ENCODE measurements around the gene POP4.

POP4 gene

DNA sequence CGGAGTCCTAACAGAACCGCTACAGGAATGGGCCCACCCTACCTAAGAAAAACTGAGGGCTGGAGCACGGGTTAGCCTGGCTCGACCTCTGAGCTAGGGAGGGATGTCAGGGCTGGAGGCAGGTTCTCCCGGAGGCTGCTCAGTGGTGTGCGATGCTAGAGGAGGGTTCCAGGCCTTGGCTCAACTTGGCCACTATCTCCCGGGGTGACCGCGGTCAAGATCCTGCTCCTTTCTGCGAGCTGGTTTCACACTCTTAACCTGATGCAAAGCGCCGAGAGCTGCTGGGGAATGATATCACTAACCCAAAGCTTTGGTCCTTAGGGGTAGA, 301 bp downstream of the POP4 start:
- H3K18ac ChIP-seq (ENCODE audit: low read depth in 1 of 2, low read length in 2 of 2), result peak overlapping the region in 1 of 2 experiments; percentile 13
- H2BK12ac ChIP-seq (ENCODE audit: low read length in 2 of 2), result no peak overlapping the region
- no peak overlapping the region for H2AK5ac ChIP-seq (ENCODE audit: low read length, severe bottlenecking)
- no peak overlapping the region for H3K14ac ChIP-seq (ENCODE audit: low read length in 2 of 2)
- H4K91ac ChIP-seq (ENCODE audit: low read length), result peak overlapping the region; percentile 19
- H4K8ac ChIP-seq (ENCODE audit: low read length), result peak overlapping the region; percentile 96
- H2AFZ ChIP-seq (ENCODE audit: low read depth, low read length), result peak overlapping the region; percentile 73
- no peak for DNase-seq
- no peak overlapping the region for H2BK15ac ChIP-seq (ENCODE audit: low read depth, poor library complexity, severe bottlenecking)
- H3K36me3 ChIP-seq (ENCODE audit: control insufficient read depth in 1 of 2, insufficient read depth in 2 of 2, low read depth in 1 of 2, low read length in 2 of 2), result peaks cover 23 to 25% of the 10 kb centered on the region in 2 experiments
- no peaks in the 10 kb centered on the region for H3K9me3 ChIP-seq (ENCODE audit: control insufficient read depth, low read length)
- H3K4me3 ChIP-seq (ENCODE audit: insufficient read depth in 1 of 2, low read depth in 1 of 2, low read length in 2 of 2), result peak overlapping the region; percentile 64 to 93
- no peak overlapping the region for H3K23ac ChIP-seq (ENCODE audit: low read length in 2 of 2)
- H3K4ac ChIP-seq (ENCODE audit: low read depth in 1 of 2, low read length in 2 of 2), result no peak overlapping the region
- 9% methylated on average over 12 of the region's 12 CpGs for WGBS
- no peak overlapping the region for H2BK120ac ChIP-seq (ENCODE audit: low read depth, low read length)
- peak overlapping the region; percentile 73 for H3K4me2 ChIP-seq (ENCODE audit: low read length, poor library complexity, severe bottlenecking)
- H3K79me1 ChIP-seq (replicated peaks; ENCODE audit: low read length, poor library complexity, severe bottlenecking), result peaks cover 18% of the 10 kb centered on the region
- no peak overlapping the region for H2BK5ac ChIP-seq (ENCODE audit: low read depth, low read length, poor library complexity, severe bottlenecking)
- H3K27ac ChIP-seq (ENCODE audit: low read length, poor library complexity, severe bottlenecking), result no peak overlapping the region
- H3K4me1 ChIP-seq (ENCODE audit: control insufficient read depth, insufficient read depth, low read depth, low read length), result peaks cover 9% of the 10 kb centered on the region
- H3K9ac ChIP-seq (ENCODE audit: low read length), result peak overlapping the region; percentile 97
- no peaks in the 10 kb centered on the region for H3K27me3 ChIP-seq (ENCODE audit: control insufficient read depth in 1 of 2, insufficient read depth in 1 of 2, low read length in 2 of 2)

DNA sequence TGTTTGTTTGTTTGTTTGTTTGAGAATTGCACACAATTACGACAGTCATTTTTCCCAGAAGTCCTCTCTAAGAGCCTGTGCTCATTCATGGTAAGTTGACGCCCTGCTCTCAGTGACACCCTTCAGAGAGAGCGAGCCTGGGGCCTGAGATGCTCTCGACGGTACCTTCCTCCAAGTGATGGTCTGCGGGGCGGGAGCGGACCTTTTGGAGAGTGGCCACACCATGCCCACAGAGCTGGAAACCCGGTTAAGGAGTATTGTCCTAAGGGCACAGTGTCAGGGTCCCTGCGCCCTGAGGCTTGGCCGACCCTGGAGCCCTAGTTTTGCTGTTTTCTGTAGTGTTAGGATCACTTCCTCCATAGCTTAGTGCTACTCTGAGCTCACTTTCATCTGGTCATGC, 3.6 kb downstream of the POP4 start:
- DNase-seq, result no peak
- Histone ChIP-seq H3K23ac (ENCODE audit: low read length in 2 of 2) (no peak overlapping the region), H2AFZ (ENCODE audit: low read depth, low read length) (no peak overlapping the region), H3K18ac (ENCODE audit: low read depth in 1 of 2, low read length in 2 of 2) (no peak overlapping the region), H3K4me2 (ENCODE audit: low read length, poor library complexity, severe bottlenecking) (no peak overlapping the region), H3K4me3 (ENCODE audit: insufficient read depth in 1 of 2, low read depth in 1 of 2, low read length in 2 of 2) (no peak overlapping the region), H2BK15ac (ENCODE audit: low read depth, poor library complexity, severe bottlenecking) (no peak overlapping the region), H3K9me3 (ENCODE audit: control insufficient read depth, low read length) (no peaks in the 10 kb centered on the region), H3K14ac (ENCODE audit: low read length in 2 of 2) (no peak overlapping the region), H3K36me3 (ENCODE audit: control insufficient read depth in 1 of 2, insufficient read depth in 2 of 2, low read depth in 1 of 2, low read length in 2 of 2) (peaks cover 52 to 57% of the 10 kb centered on the region in 2 experiments), H3K79me1 (replicated peaks; ENCODE audit: low read length, poor library complexity, severe bottlenecking) (peaks cover 21% of the 10 kb centered on the region), H3K4ac (ENCODE audit: low read depth in 1 of 2, low read length in 2 of 2) (no peak overlapping the region), H2BK120ac (ENCODE audit: low read depth, low read length) (no peak overlapping the region), H2BK12ac (ENCODE audit: low read length in 2 of 2) (no peak overlapping the region), H3K9ac (ENCODE audit: low read length) (no peak overlapping the region), H2AK5ac (ENCODE audit: low read length, severe bottlenecking) (no peak overlapping the region), H3K4me1 (ENCODE audit: control insufficient read depth, insufficient read depth, low read depth, low read length) (peaks cover 9% of the 10 kb centered on the region), H3K27ac (ENCODE audit: low read length, poor library complexity, severe bottlenecking) (no peak overlapping the region), H4K8ac (ENCODE audit: low read length) (no peak overlapping the region), H3K27me3 (ENCODE audit: control insufficient read depth in 1 of 2, insufficient read depth in 1 of 2, low read length in 2 of 2) (no peaks in the 10 kb centered on the region), H2BK5ac (ENCODE audit: low read depth, low read length, poor library complexity, severe bottlenecking) (no peak overlapping the region), H4K91ac (ENCODE audit: low read length) (no peak overlapping the region)
- 94% methylated on average over 10 of the region's 11 CpGs for WGBS

DNA sequence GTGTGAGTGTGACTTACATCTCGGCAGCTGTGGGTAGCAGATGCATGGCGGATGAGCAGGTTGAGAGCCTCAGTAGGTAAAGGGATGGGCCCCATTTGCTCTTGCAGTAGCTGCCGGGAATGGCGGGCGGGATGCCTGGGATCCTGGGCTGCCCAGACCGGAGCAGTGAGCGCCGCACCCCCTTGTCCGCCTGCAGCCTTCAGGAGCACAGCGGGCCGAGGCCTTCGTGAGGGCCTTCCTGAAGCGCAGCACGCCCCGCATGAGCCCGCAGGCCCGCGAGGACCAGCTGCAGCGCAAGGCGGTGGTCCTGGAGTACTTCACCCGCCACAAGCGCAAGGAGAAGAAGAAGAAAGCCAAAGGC, 4.1 kb downstream of the POP4 start:
- Histone ChIP-seq H3K36me3 (ENCODE audit: control insufficient read depth in 1 of 2, insufficient read depth in 2 of 2, low read depth in 1 of 2, low read length in 2 of 2) (peaks cover 54 to 62% of the 10 kb centered on the region in 2 experiments), H2BK5ac (ENCODE audit: low read depth, low read length, poor library complexity, severe bottlenecking) (no peak overlapping the region), H3K79me1 (replicated peaks; ENCODE audit: low read length, poor library complexity, severe bottlenecking) (peaks cover 19% of the 10 kb centered on the region), H2BK12ac (ENCODE audit: low read length in 2 of 2) (no peak overlapping the region), H2AK5ac (ENCODE audit: low read length, severe bottlenecking) (no peak overlapping the region), H3K18ac (ENCODE audit: low read depth in 1 of 2, low read length in 2 of 2) (no peak overlapping the region), H2BK120ac (ENCODE audit: low read depth, low read length) (no peak overlapping the region), H3K9ac (ENCODE audit: low read length) (no peak overlapping the region), H3K9me3 (ENCODE audit: control insufficient read depth, low read length) (no peaks in the 10 kb centered on the region), H3K4ac (ENCODE audit: low read depth in 1 of 2, low read length in 2 of 2) (no peak overlapping the region), H3K27ac (ENCODE audit: low read length, poor library complexity, severe bottlenecking) (no peak overlapping the region), H2BK15ac (ENCODE audit: low read depth, poor library complexity, severe bottlenecking) (no peak overlapping the region), H4K8ac (ENCODE audit: low read length) (no peak overlapping the region), H3K4me1 (ENCODE audit: control insufficient read depth, insufficient read depth, low read depth, low read length) (peaks cover 7% of the 10 kb centered on the region), H3K4me3 (ENCODE audit: insufficient read depth in 1 of 2, low read depth in 1 of 2, low read length in 2 of 2) (no peak overlapping the region), H4K91ac (ENCODE audit: low read length) (no peak overlapping the region), H3K23ac (ENCODE audit: low read length in 2 of 2) (no peak overlapping the region), H2AFZ (ENCODE audit: low read depth, low read length) (no peak overlapping the region), H3K27me3 (ENCODE audit: control insufficient read depth in 1 of 2, insufficient read depth in 1 of 2, low read length in 2 of 2) (no peaks in the 10 kb centered on the region), H3K14ac (ENCODE audit: low read length in 2 of 2) (no peak overlapping the region), H3K4me2 (ENCODE audit: low read length, poor library complexity, severe bottlenecking) (no peak overlapping the region)
- WGBS, result 87% methylated on average over 22 of the region's 22 CpGs
- DNase-seq, result no peak

DNA sequence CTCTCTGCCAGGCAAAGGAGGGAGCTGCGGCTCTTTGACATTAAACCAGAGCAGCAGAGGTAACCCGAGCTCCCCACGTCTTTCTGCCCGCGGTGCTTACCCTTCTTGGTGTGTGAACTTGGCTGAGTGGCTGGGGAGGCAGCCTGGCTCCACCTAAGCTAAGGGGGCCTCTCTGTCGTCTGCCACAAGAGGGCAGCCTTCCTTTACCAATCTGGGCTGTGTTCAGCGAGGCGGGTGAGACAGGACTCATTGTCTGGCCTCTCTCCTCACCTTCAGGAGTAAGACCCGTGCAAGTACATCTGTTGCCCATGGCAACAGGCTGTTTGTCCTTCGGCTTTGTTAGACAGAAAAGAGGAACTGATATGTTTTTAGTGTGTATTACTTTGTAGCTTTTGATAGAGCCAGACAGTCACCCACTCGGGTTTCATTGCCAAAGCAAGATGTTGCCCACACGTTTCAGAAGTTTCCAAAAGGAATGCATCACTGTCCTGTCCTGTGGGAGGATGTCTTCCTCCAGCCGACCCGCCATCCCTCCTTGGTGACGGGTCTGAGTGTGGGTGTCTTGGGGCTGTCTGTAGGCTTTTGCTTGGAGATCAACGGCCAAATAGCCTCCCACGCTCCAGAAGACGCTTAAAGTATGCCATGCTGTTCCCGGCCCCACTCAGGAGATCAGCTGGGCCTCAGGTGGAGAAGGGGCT, 4.6 kb downstream of the POP4 start:
- WGBS, result 47% methylated on average over 19 of the region's 19 CpGs
- Histone ChIP-seq H2BK120ac (ENCODE audit: low read depth, low read length) (no peak overlapping the region), H2BK12ac (ENCODE audit: low read length in 2 of 2) (no peak overlapping the region), H2AK5ac (ENCODE audit: low read length, severe bottlenecking) (no peak overlapping the region), H2BK15ac (ENCODE audit: low read depth, poor library complexity, severe bottlenecking) (no peak overlapping the region), H3K4me3 (ENCODE audit: insufficient read depth in 1 of 2, low read depth in 1 of 2, low read length in 2 of 2) (no peak overlapping the region), H3K23ac (ENCODE audit: low read length in 2 of 2) (no peak overlapping the region), H3K4me1 (ENCODE audit: control insufficient read depth, insufficient read depth, low read depth, low read length) (peaks cover 5% of the 10 kb centered on the region), H3K27me3 (ENCODE audit: control insufficient read depth in 1 of 2, insufficient read depth in 1 of 2, low read length in 2 of 2) (no peaks in the 10 kb centered on the region), H3K4me2 (ENCODE audit: low read length, poor library complexity, severe bottlenecking) (no peak overlapping the region), H3K79me1 (replicated peaks; ENCODE audit: low read length, poor library complexity, severe bottlenecking) (peaks cover 15% of the 10 kb centered on the region), H3K4ac (ENCODE audit: low read depth in 1 of 2, low read length in 2 of 2) (no peak overlapping the region), H3K9me3 (ENCODE audit: control insufficient read depth, low read length) (no peaks in the 10 kb centered on the region), H2AFZ (ENCODE audit: low read depth, low read length) (no peak overlapping the region), H4K8ac (ENCODE audit: low read length) (no peak overlapping the region), H2BK5ac (ENCODE audit: low read depth, low read length, poor library complexity, severe bottlenecking) (no peak overlapping the region), H3K18ac (ENCODE audit: low read depth in 1 of 2, low read length in 2 of 2) (no peak overlapping the region), H3K36me3 (ENCODE audit: control insufficient read depth in 1 of 2, insufficient read depth in 2 of 2, low read depth in 1 of 2, low read length in 2 of 2) (peaks cover 58 to 67% of the 10 kb centered on the region in 2 experiments), H3K27ac (ENCODE audit: low read length, poor library complexity, severe bottlenecking) (no peak overlapping the region), H3K9ac (ENCODE audit: low read length) (peak overlapping the region; percentile 53), H4K91ac (ENCODE audit: low read length) (no peak overlapping the region), H3K14ac (ENCODE audit: low read length in 2 of 2) (no peak overlapping the region)
- peak; percentile 83 for DNase-seq
